Astrocyte (in vitro differentiated cells and primary cell): ENCODE results near the gene ICA1. TPM values are rescaled to one million over a fixed set of nuclear protein-coding genes. Genes with fewer than 3 reads are reported as not detected.

Experiments
- DNase-seq: peaks from one replicate; pipeline ENCODE4 v3.0.0-alpha.2; 2010; ENCODE audit warnings: low read depth
- FAIRE-seq: peaks from 2 replicates; lab custom pipeline; 2011; peaks lifted over from hg19 to GRCh38; lab: Jason Lieb, UNC
- H2AFZ ChIP-seq: 2 replicates; pipeline ENCODE4 v1.6.0; 2012; ENCODE audit warnings: low read depth, low read length, inconsistent platforms
- H3K27ac ChIP-seq: 2 replicates; pipeline ENCODE4 v1.5.1; 2011; ENCODE audit warnings: low read depth, low read length, inconsistent platforms
- H3K27me3 ChIP-seq: 2 replicates; pipeline ENCODE4 v1.6.0; 2011; ENCODE audit warnings: low read length, inconsistent platforms; ENCODE audit not compliant: insufficient read depth
- H3K36me3 ChIP-seq: 2 replicates; pipeline ENCODE4 v1.5.1; 2011; ENCODE audit warnings: low read length, inconsistent platforms; ENCODE audit not compliant: insufficient read depth
- H3K4me1 ChIP-seq: 2 replicates; pipeline ENCODE4 v1.5.1; 2011; ENCODE audit warnings: low read length, inconsistent platforms; ENCODE audit not compliant: insufficient read depth
- H3K4me2 ChIP-seq: 2 replicates; pipeline ENCODE4 v1.6.0; 2012; ENCODE audit warnings: low read length, inconsistent platforms
- H3K4me3 ChIP-seq: 2 replicates; pipeline ENCODE4 v1.5.1; 2011; ENCODE audit warnings: low read depth, mild to moderate bottlenecking, low read length, inconsistent platforms; ENCODE audit not compliant: insufficient read depth
- H3K79me2 ChIP-seq: 2 replicates; pipeline ENCODE4 v1.6.0; 2012; ENCODE audit warnings: mild to moderate bottlenecking, low read length, inconsistent platforms; ENCODE audit not compliant: insufficient read depth
- H3K9ac ChIP-seq: 2 replicates; pipeline ENCODE4 v1.6.0; 2012; ENCODE audit warnings: mild to moderate bottlenecking, low read length, inconsistent platforms
- H3K9me3 ChIP-seq: 2 replicates; pipeline ENCODE4 v1.5.1; 2012; ENCODE audit warnings: low read depth, mild to moderate bottlenecking, low read length, inconsistent platforms; ENCODE audit not compliant: insufficient read depth
- H4K20me1 ChIP-seq: 2 replicates; pipeline ENCODE4 v1.6.0; 2012; ENCODE audit warnings: low read length, inconsistent platforms; ENCODE audit not compliant: insufficient read depth
- H3K27ac Mint-ChIP-seq: one replicate; pipeline ENCODE4 v1.8.0; 2021; ENCODE audit warnings: mild to moderate bottlenecking, mixed read lengths; ENCODE audit not compliant: unreplicated experiment
- H3K27me3 Mint-ChIP-seq: one replicate; pipeline ENCODE4 v1.8.0; 2021; ENCODE audit warnings: low read depth, mixed read lengths; ENCODE audit not compliant: unreplicated experiment
- H3K36me3 Mint-ChIP-seq: one replicate; pipeline ENCODE4 v1.8.0; 2021; ENCODE audit warnings: low read depth, mixed read lengths; ENCODE audit not compliant: unreplicated experiment
- H3K4me1 Mint-ChIP-seq: one replicate; pipeline ENCODE4 v1.8.0; 2021; ENCODE audit warnings: low read depth, mixed read lengths; ENCODE audit not compliant: unreplicated experiment
- H3K4me3 Mint-ChIP-seq: one replicate; pipeline ENCODE4 v1.8.0; 2021; ENCODE audit warnings: mild to moderate bottlenecking, moderate library complexity, mixed read lengths; ENCODE audit not compliant: unreplicated experiment
- H3K9me3 Mint-ChIP-seq: one replicate; pipeline ENCODE4 v1.8.0; 2021; ENCODE audit warnings: mild to moderate bottlenecking, mixed read lengths; ENCODE audit not compliant: unreplicated experiment
- CTCF ChIP-seq: IDR thresholded peaks from 2 replicates; pipeline ENCODE4 v1.5.1; 2011; ENCODE audit warnings: low read depth, mild to moderate bottlenecking, inconsistent platforms, low read length, moderate library complexity; ENCODE audit not compliant: insufficient read depth
- EZH2 ChIP-seq: IDR thresholded peaks from 2 replicates; pipeline ENCODE4 v1.6.1; 2012; ENCODE audit warnings: mild to moderate bottlenecking, low read length, inconsistent platforms; ENCODE audit not compliant: insufficient read depth
- total RNA-seq: library from RNA; stranded (reverse); gene quantifications from 2 replicates; pipeline ENCODE4 v1.2.1, GENCODE V29; 2021

ICA1 gene
- total RNA-seq, 1 donor from 2014 or later: 8.0 TPM

DNA sequence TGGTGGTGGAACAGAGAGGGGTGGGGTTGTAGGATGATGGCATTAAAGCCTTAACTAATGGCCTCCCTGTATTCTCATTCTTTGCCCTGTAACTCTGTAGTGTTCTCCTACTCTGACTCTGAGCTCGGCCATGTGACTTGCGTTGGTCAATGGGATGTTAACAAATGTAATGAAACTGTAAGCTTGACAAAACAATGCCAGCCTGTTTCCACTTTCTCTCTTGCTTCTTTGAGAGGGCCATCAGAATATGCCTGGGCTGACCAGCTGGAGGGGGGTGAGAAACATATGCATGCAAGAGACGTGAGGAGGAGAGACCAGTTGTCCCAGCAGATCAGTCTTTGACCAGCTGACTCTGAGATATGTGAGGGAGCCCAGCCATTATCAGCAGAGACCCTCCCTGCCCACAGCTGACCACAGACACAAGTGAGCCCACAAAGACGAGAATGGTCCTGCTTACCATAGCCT is 100.6 kb downstream of the ICA1 start:
- no peaks in the 10 kb centered on the region for H3K36me3 ChIP-seq
- no peak overlapping the region for H3K9ac ChIP-seq
- Mint-ChIP-seq H3K27me3 (no peaks in the 10 kb centered on the region), H3K4me3 (no peak overlapping the region), H3K4me1 (peaks cover 12% of the 10 kb centered on the region), H3K27ac (no peak overlapping the region), H3K9me3 (no peaks in the 10 kb centered on the region), H3K36me3 (no peaks in the 10 kb centered on the region)
- TF ChIP-seq EZH2: no peak
- TF ChIP-seq CTCF: no peak
- H3K9me3 ChIP-seq: no peaks in the 10 kb centered on the region
- no peaks in the 10 kb centered on the region for H3K79me2 ChIP-seq
- no peaks in the 10 kb centered on the region for H3K4me1 ChIP-seq
- no peak overlapping the region for H3K27ac ChIP-seq
- DNase-seq (no peak), FAIRE-seq (no peak)
- H2AFZ ChIP-seq: no peak overlapping the region
- H3K27me3 ChIP-seq: no peaks in the 10 kb centered on the region
- H3K4me2 ChIP-seq: peak overlapping the region; percentile 68
- no peak overlapping the region for H3K4me3 ChIP-seq
- no peaks in the 10 kb centered on the region for H4K20me1 ChIP-seq

DNA sequence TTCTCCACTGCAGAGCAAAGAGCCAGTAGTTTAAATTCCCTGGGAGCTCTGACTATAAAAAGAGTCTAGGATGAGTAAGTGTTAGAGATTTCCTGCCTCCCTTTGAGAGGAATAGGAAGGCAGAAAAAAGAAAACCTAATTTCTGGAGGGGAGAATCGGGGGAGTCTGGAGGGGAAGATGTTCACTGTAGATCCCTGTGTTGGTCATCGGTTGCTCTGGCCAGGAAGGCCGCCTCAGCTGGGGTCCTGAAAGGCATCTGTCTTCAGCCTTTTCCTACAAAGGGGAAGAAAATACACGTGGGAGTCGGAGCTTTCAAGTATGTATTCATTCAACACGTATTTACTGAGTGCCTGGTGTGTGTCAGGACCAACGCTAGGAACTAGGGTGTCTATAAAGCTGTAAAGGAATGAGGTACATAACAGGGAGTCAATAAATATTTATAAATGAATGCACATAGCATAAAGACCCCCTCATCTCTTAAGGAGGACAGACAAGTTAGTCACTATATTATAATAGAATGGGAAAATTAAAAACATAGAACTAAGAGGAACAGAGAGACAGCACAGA is 101.1 kb downstream of the ICA1 start:
- Histone ChIP-seq H3K79me2 (no peaks in the 10 kb centered on the region), H4K20me1 (no peaks in the 10 kb centered on the region), H3K4me1 (no peaks in the 10 kb centered on the region), H3K9ac (no peak overlapping the region), H2AFZ (peak overlapping the region; percentile 56), H3K36me3 (no peaks in the 10 kb centered on the region), H3K4me3 (peak overlapping the region; percentile 20), H3K27ac (no peak overlapping the region), H3K27me3 (no peaks in the 10 kb centered on the region), H3K9me3 (no peaks in the 10 kb centered on the region), H3K4me2 (peak overlapping the region; percentile 68)
- peak overlapping the region; percentile 23 for H3K27ac Mint-ChIP-seq
- H3K27me3 Mint-ChIP-seq: no peaks in the 10 kb centered on the region
- FAIRE-seq: no peak
- H3K9me3 Mint-ChIP-seq: no peaks in the 10 kb centered on the region
- H3K4me1 Mint-ChIP-seq: peaks cover 12% of the 10 kb centered on the region
- no peak overlapping the region for H3K4me3 Mint-ChIP-seq
- H3K36me3 Mint-ChIP-seq: no peaks in the 10 kb centered on the region
- DNase-seq: no peak
- TF ChIP-seq EZH2: no peak
- TF ChIP-seq CTCF: no peak

DNA sequence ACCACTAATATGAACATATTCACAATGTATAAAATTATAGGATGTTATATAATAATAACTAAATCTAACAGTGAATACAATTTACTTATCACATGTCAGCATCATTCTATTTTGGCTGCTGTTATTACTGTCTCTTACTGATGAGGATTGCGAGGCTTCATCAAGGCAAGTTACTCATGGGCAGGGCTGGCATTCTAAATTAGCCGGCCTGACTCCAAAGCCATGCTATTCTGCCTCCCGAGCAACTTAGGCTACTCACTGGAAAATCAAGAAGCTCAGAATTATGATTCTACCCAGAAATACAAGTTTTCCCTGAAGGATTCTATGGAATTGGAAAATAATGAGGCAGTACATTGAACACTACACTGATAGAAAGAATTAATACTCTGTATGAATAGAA is 101.7 kb downstream of the ICA1 start:
- Histone ChIP-seq H3K27ac (no peak overlapping the region), H3K4me1 (no peaks in the 10 kb centered on the region), H3K27me3 (no peaks in the 10 kb centered on the region), H3K36me3 (no peaks in the 10 kb centered on the region), H3K4me3 (no peak overlapping the region), H2AFZ (no peak overlapping the region), H3K4me2 (peak overlapping the region; percentile 68), H3K9ac (no peak overlapping the region), H3K9me3 (no peaks in the 10 kb centered on the region), H4K20me1 (no peaks in the 10 kb centered on the region), H3K79me2 (no peaks in the 10 kb centered on the region)
- no peak overlapping the region for H3K4me3 Mint-ChIP-seq
- H3K4me1 Mint-ChIP-seq: peaks cover 12% of the 10 kb centered on the region
- TF ChIP-seq EZH2 (no peak), CTCF (no peak)
- H3K36me3 Mint-ChIP-seq: no peaks in the 10 kb centered on the region
- no peak overlapping the region for H3K27ac Mint-ChIP-seq
- DNase-seq (no peak), FAIRE-seq (no peak)
- no peaks in the 10 kb centered on the region for H3K27me3 Mint-ChIP-seq
- no peaks in the 10 kb centered on the region for H3K9me3 Mint-ChIP-seq
